ENCODE data around the gene MRPL49.

DNA sequence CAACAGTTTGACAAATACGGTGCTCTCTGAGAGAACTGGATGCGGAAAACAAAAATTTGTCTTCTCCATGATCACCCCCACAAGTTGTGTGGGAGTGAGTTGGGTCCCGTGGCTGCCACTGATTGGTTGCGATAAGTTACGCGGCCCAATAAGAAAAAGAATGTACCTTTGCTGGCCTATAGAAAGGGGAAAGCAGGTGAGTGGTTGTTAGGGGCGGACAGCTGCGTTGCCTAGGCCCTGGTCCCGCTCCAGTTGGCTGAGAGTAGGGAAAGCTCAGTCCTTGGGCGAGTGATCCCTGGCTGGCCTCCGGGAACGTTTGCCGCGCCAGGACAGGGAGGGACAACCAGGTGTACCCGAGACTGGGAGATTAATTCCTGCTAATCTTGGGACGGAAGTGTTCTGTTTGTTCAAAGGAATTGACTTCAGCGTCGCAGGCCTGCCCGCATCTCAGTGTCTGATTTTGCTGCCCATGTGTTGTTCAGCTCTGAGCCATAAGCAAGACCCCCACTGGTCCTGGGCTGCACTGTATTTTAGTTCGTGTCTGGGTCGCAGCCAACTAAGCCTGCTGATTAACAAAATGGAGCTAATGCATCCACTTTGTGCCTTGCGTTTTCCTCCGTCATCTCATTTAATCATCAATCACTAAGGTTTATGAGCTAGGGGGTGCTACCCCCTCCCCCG is 13.0 kb downstream of the MRPL49 start:
- TF ChIP-seq, protein P1, sequence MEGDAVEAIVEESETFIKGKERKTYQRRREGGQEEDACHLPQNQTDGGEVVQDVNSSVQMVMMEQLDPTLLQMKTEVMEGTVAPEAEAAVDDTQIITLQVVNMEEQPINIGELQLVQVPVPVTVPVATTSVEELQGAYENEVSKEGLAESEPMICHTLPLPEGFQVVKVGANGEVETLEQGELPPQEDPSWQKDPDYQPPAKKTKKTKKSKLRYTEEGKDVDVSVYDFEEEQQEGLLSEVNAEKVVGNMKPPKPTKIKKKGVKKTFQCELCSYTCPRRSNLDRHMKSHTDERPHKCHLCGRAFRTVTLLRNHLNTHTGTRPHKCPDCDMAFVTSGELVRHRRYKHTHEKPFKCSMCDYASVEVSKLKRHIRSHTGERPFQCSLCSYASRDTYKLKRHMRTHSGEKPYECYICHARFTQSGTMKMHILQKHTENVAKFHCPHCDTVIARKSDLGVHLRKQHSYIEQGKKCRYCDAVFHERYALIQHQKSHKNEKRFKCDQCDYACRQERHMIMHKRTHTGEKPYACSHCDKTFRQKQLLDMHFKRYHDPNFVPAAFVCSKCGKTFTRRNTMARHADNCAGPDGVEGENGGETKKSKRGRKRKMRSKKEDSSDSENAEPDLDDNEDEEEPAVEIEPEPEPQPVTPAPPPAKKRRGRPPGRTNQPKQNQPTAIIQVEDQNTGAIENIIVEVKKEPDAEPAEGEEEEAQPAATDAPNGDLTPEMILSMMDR (IDR thresholded peaks at IDR 0.05), result no peak
- peak in 1 of 2 donors; percentile 64 for TF ChIP-seq POLR2A (IDR thresholded peaks at IDR 0.05)

Measured in adrenal gland (tissue), 5 donors.